HG03025 (cell line): ENCODE measurements around the gene PROZ.
A peak's percentile ranks its signal among the peaks of the same experiment; 100 is the strongest.

Experiments used
- ATAC-seq: cut with Tn5 transposase; IDR thresholded peaks from one replicate; pipeline ENCODE4 v1.9.1; 2021; ENCODE audit warnings: mild to moderate bottlenecking, moderate library complexity; ENCODE audit not compliant: unreplicated experiment, low FRiP score

PROZ gene

DNA sequence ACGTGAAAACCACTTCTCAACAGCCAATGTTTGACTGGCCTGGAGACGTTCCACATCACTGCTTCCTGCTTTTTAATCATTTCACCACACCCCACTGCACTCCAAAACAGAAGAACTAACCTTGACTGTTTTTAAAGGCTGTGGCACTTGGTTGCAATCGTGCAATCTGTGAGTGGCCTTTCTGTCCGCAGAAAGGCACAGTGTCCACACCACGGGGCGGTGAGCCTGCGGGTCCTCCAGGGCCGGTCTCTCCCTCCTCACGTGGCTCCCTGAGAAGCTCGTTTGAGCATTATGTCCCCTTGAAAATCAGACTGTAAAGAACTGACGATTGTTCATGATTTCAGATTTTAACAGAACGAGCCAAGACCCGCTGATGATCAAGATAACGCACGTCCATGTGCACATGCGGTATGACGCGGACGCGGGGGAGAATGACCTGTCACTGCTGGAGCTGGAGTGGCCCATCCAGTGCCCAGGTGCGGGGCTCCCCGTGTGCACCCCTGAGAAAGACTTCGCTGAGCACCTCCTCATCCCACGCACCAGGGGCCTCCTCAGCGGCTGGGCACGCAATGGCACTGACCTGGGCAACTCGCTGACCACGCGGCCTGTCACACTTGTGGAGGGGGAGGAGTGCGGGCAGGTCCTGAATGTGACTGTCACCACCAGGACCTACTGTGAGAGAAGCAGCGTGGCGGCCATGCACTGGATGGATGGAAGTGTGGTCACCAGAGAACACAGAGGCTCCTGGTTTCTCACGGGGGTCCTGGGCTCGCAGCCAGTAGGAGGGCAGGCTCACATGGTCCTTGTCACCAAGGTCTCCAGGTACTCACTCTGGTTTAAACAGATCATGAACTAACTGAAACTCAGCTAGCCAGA is 13.0 kb downstream of the PROZ start:
- ATAC-seq: no peak

DNA sequence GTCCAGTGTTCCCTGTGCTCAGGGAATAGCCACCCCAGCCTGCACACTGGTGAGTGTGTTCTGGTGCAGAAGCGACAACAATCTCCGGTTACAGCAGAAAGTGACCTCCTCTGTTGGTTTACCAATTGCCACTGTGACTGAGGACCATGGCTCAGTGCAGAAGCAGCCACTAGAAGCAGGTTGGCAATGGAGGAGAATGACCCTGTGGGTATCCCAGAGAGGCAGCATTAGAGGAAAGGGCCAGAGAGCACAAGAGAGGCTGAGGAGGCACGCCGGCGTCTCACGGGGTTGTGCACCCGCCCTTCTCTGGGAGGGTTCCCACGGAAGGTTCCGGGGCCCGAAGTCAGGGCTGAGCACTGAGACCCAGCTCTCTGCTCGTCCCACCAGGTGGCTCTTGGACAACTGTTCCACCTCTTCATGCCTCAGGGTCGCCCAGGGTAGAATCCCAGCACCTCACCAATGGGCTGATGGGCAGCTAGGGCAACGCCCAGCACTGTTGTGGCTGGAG is 14.0 kb downstream of the PROZ start:
- no peak for ATAC-seq

DNA sequence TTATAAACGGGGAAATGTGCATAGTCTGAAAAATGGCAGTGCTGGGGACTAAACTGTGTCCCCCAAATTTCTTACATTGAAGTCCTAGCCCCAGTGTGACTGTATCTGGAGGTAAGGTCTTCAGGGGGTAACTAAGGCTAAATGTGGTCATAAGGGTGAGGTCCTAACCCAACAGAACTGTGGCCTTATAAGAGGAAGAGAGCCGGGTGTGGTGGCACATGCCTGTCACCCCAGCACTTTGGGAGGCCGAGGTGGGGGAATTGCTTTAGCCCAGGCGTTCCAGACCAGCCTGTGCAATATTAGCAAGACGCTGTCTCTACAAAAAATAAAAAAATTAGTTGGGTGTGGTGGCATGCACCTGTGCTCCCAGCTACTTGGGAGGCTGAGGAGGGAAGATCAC is 17.8 kb downstream of the PROZ start:
- ATAC-seq: no peak

DNA sequence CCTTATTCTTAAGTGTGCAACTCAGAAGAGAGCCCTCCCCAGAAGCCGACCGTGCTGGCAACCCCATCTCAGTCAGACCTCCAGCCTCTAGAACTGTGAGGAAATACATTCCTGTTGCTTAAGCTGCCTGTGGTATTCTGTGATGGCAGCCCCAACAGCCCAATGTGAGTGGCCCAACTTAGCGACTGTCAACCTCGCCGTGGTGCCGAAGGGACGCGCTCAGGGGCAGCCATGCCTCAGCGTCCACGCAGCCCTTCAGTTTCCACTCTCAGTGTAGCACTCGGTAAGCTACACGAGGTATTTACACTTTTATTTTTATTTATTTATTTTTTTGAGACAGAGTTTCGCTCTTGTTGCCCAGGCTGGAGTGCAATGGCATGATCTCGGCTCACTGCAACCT is 18.4 kb downstream of the PROZ start:
- no peak for ATAC-seq

DNA sequence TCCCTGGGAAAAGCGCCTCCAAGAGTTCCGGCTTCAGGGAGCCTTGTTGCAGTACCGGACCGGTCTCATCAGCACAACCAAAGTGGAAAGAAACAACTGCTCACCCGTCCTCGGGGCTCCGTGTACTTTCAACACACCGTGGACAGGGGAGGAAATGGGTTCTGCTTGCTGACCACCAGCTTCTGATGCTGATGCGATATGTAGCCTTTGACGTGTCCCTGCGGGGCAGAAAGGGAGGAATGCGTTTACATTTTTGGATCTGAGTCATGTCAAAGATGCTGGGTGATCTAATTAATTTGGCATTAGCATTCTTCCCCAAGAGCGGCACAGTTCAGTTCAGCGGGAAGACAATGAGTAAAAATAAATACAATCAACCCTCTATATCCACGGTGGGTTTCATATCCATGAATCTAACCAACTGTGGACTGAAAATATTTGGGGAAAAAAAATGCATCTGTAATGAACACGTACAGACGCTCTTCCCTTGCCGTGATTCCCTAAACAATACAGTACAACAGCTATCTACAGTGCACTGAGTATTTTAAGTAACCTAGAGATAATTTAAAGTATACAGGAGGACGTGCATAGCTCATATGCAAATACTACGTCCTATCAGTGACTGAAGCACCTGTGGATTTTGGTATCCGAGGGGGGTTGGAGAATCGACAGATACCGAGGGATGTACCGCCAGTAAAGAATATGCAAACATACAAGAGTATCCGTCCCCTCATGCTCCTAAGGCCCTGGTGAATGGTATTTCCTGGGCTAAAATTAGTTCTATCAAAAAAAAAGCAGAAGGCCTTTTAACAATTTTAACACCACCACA is 19.8 kb downstream of the PROZ start:
- ATAC-seq: no peak

DNA sequence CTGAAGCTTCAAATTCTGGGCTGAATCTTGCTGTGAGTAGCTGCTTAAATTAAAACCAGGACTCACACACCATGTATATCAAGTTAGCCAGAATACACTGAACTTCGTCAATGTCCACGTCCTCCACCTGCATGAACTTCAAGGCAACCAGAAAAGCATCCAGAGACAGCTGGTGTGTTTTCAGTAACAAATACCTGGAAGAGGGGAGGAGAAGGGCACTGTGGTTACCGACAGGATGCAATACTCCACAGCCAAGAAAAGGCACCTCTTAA is 20.4 kb downstream of the PROZ start:
- no peak for ATAC-seq

DNA sequence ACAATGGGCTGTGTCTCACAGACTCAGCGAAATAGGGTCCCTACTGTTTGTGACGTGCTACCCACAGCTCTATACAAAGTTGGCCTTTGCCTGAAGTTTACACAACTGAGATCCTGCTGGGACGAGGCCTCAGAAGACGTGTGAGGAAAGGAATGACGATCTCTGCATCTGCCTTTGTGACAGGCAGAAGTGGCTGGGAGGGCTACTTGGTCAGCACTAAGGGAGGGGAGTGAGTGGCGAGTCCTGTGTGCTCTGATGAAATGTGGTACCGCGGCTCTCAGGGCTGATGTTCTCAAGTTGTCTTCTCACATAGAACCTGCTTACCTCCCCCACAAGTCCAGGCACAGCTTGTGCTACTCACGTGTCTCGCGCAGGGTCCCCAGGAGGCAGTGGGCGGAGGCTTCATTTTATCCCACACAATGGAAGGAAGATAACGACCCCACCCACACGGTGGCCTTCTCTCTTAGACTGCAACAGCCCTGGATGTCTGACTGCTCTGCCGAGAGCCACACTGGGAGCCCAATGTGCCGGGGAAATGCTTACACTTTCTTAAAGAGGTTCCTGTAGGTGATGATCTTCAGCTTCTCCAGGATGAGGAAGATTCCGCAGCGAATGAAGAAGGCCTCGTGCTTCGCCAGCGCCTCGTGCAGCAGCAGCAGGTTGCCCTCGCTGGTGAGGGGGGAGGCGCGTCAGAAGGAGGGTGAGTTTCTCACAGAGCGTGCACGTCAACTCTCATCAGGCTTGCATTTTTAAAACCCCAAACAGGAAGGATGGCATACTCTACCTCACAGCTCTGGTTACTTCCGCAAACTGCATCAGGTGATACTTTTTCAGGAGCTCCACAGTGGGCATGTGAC is 21.2 kb downstream of the PROZ start:
- no peak for ATAC-seq

DNA sequence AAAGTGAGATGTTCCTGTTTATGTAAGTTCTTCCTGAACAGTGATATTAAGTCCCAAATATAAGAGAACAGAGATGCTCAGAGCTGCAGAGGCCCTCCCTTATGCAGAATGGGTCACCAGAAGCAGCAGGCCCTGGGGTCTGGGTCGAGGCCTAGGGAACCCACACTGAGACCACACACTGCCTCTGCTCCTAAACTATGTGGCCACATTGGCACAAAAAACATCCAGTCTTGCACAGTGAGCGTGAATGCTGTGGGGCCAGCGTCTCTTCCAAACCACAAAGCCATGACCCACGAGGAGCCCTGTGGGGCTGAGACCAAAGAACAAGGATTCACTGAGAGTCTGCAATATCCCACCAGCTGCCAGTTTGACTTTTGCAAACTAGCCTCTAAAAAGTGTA is 23.6 kb downstream of the PROZ start:
- ATAC-seq: no peak

DNA sequence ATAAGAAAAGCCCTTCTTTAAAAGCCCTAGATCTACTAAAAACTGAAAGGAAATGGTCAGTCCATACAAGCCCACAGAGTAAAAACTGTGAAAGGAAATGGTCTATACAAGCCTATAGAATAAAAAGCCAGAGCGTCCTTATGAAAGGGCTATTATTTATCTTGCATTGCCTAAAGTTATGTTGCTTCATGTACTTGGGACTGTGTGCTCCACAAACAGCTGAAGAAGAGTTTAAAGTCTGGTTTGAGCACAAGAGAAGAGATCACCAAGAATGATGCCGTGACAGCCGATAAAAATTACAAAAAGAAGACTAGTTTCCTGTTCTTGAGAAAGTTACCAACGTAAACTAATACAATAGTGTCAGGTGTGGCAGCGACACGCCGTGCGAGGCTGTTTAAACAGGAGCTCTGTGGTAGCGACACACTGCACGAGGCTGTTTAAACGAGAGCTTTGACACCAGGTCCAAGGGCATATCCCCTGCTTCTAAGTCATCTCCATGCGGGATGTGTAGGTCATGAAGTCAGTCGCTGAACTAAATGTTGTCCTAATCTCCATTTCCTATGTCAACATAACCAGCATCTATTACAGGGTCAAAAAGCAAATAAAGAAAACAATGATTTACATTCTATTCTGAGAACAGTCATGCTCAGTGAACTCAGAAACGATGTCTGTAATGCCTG is 25.1 kb downstream of the PROZ start:
- no peak for ATAC-seq

DNA sequence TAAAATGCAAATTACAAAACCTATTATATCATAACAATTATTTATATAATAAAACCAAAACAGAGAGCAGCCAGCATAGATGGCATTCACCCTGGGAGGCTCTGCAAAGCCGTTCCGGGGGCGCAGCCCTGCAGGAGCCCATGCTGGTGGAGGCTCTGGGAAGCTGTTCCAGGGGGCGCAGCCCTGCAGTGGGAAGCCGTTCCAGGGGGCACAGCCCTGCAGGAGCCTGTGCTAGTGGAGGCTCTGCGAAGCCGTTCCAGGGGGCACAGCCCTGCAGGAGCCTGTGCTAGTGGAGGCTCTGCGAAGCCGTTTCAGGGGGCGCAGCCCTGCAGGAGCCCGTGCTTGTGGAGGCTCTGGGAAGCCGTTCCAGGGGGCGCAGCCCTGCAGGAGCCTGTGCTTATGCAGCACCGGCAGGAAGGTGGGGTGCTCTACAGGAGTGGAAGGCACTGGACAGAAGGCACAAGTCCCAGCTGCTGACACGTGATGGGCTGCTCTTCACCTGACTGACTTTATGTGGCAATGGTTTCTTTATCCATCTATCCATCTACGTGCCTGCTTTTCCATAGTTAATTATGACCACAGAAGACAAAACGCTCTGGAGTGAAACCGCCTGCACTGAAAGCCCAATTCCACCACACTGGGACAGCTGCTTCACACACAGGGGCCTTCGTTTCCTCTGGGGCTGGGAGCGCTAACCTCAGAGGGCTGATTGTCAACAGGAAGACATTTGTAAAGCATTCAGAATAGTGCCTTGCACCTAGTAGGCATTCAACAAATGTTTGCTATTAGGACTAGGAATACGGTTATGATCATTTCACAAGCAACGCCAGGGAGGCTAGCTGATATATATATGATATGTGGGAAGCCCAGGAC is 26.4 kb downstream of the PROZ start:
- no peak for ATAC-seq

DNA sequence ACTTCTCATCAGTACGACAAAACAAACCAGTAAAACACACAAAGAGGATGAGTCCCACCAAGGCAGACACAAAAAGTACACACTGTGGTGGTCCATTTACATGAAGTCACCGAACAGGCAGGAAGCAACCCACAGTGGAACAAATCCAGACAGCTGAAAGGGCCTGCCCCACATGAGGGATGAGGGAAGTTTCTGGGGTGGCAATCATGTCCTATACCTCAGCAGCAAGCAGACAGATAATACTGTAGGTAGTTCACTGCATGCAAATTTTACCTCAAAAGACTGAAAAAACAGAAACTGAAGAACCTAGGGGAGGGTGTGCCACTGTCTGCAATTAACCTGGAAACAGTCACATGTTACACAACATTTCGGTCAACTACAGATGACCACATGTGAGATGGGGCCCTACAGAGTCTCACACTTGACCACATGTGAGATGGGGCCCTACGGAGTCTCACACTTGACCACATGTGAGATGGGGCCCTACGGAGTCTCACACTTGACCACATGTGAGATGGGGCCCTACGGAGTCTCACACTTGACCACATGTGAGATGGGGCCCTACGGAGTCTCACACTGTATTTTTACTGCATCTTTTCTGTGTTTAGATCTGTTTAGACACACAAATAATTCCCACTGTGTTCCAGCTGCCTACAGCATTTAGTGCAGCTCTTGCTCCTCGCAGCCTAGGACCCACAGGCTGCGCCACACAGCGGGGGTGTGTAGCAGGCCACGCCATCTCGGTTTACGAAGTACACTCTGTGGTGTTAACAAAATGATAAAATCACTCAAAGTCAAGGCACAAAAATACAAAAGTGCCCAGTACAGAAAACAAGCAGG is 27.8 kb downstream of the PROZ start:
- ATAC-seq: peak; percentile 87

DNA sequence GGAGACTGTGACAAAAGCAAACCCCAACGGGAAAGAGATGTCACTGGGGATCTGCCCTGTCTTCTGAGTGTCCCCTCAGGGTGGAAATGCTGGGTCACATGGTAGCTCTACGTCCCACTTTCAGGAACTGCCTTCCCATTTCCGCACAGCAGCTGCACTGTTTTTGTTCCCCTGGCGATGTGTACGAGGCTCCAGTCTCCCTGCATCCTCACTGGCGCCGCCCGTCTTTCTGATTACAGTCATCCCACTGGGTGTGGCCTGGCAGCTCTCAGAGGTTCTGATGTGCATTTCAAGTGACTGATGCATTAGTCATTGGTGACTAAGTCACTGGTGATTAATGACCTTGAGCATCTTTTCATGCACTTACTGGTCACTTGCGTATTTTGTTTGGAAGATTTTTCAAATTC is 28.8 kb downstream of the PROZ start:
- no peak for ATAC-seq

DNA sequence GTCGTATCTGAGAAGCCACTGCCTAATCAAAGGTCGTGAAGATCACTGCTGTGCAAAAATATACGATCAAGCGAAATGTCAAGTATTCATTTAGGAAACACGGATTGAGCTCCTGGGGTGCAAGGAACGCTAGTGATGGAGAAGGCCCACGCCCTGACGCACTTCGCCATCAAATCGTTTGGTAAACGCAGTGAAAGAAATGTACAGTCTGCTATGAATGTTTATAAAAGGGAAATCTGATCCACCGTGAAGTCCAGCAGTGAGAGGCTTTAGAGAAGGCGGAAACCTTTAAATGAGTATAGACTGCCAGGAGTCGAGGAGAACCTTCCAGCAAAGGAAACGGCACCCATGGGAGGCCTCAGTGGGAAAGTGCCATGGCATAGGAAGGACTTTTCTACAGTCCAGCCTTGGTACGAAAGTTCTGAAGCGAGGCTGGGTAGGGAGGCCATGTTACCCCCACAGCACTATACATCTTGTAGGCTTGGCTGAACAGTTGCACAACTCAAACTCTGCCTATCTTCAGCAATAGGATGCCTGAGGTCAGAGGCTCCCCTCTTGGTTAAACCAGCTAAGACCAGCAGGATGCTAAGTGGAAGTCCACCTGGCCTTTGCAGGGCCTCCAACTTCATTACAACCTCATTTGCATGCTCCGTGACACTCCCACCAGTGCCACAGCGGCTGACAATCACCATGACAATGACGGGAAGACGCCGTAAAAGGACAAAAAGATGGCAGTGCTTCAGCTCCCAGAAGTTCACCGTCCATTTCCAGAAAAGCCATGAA is 29.6 kb downstream of the PROZ start:
- no peak for ATAC-seq

DNA sequence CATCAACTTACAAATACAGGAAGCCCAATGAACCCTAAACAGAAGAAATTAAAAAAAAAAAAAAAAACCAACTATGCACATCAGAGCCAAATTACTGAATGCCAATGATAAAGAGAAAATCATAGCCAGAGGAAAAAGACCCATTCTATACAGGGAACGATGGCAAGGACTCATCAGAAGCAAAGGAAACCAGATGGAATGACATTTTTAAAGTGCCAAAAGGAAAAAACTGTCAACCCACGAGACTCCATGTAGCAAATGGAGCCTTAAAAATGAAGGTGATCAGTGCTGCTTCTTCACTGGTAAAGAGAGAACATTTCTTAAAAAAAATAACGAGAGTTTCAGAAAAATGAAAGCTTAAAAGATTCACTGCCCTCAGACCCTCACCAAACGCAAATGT is 31.7 kb downstream of the PROZ start:
- no peak for ATAC-seq

DNA sequence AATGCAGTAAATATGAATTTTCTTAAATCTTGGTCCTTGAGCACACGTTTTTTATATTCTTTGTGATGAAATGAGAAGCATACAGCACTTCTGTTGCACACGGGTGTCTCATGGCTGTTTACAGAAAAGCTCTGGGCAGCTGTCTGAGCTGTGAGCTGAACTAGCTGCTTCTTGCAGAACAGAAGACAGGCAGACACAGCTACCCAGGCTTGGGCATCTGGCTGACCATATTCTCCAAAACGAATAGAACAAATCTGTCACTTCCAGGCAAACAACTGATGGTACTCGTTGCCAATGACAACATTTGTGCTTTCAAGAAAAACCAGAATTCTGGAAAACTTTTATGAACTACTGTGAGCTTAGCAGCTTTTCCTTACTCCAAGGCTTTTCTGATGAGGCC is 33.8 kb downstream of the PROZ start:
- ATAC-seq: no peak

DNA sequence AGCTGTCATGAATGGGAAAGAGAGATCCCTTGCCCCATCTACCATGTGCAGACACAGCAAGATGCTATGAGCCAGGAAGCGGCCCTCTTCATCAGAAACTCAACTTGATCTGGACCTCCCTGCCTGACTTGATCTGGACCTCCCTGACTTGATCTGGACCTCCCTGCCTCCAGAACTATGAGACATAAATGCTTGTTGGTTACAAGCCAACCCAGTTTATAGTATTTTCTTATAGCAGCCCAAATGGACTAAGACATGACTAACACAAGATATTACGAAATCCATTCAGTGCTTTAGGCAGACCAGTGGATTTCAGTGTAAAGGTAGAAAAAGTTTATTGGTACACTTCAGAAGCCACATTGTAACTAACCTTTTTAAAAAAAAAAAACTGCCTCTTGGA is 34.5 kb downstream of the PROZ start:
- no peak for ATAC-seq

DNA sequence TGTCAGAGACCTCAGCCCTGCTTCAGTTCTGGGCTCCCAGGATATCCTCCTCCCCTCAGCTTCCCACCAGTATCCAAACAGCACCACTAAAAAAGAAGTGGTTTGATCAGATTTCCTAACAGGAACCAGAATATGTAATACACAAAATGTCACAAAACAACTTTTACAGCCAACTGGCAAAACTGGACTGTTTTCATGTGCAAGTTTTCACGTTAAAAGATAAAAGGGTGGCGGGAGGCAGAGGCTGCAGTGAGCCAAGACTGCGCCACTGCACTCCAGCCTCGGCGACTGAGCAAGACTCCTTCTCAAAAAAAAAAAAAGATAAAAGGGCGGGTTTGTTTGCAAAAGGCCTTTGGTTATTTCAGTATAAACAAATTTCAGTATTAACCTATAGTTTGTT is 36.9 kb downstream of the PROZ start:
- no peak for ATAC-seq
